ENCODE data around the gene RFNG. TPM values are rescaled to one million over a fixed set of nuclear protein-coding genes. Genes with fewer than 3 reads are reported as not detected.

The RFNG gene
- total RNA-seq, 1 donor from 2014 or later: 72.3 TPM

- DNase-seq (ENCODE audit: low read depth): no peak
- Histone ChIP-seq H3K36me3 (ENCODE audit: control insufficient read depth, insufficient read depth, low read length) (peaks cover 7% of the 10 kb centered on the region), H3K4me3 (ENCODE audit: low read depth, low read length) (no peak overlapping the region), H3K27me3 (ENCODE audit: control insufficient read depth, insufficient read depth, low read length) (no peaks in the 10 kb centered on the region)
- no peak for TF ChIP-seq CTCF (IDR thresholded peaks at IDR 0.05; ENCODE audit: insufficient read depth, low read length, poor library complexity, severe bottlenecking)
These were observed 38.3 kb upstream of the RFNG start for GRCh38 chr17:82089723-82090548.

DNA sequence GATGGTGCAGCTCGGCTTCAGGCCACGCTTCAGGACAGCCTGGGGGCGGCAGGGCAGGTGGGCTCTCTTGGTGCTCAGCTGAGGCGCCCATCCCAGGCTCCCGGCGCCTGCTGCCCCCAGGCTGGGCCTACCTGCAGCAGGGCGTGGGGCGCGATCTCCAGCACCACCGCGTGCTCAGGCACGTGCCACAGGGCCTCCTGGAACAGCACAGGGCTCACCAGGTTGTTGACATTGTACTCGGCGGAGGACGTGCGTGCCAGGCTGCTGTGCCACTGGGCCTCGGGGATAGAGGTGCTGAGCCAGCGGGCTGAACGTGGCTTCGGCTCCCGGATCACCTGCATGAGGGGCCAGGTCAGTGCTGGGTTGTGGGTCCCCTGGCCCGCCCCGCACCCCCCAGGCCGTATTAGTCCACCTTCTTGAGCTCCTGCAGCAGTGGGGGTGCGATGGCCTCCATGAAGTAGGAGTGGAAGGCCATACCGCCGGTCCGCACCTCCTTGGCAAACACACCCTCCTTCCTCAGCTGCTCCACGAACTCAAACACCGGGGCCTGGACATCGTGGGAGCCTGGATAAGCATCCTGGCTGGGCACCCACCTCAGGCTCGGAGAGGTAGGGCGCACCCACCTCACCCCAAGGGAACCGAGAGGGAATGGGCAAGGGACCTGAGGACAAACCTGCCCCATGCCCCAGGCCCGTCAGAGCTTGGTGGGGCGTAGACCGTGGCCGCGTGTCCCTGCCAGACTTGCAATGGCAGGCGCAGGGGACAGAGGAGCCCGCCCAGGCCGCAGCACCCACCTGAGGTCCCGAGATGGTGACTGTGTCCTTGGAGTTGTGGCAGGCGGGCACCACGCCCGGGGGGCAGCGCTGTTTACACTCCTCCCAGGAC is 37.5 kb upstream of the RFNG start:
- no peak overlapping the region for H3K4me3 ChIP-seq (ENCODE audit: low read depth, low read length)
- DNase-seq (ENCODE audit: low read depth): no peak
- peaks cover 7% of the 10 kb centered on the region for H3K36me3 ChIP-seq (ENCODE audit: control insufficient read depth, insufficient read depth, low read length)
- no peaks in the 10 kb centered on the region for H3K27me3 ChIP-seq (ENCODE audit: control insufficient read depth, insufficient read depth, low read length)
- no peak for TF ChIP-seq CTCF (IDR thresholded peaks at IDR 0.05; ENCODE audit: insufficient read depth, low read length, poor library complexity, severe bottlenecking)

- peaks cover 7% of the 10 kb centered on the region for H3K36me3 ChIP-seq (ENCODE audit: control insufficient read depth, insufficient read depth, low read length)
- no peak for TF ChIP-seq CTCF (IDR thresholded peaks at IDR 0.05; ENCODE audit: insufficient read depth, low read length, poor library complexity, severe bottlenecking)
These were observed 36.6 kb upstream of the RFNG start for GRCh38 chr17:82087961-82088837.

DNA sequence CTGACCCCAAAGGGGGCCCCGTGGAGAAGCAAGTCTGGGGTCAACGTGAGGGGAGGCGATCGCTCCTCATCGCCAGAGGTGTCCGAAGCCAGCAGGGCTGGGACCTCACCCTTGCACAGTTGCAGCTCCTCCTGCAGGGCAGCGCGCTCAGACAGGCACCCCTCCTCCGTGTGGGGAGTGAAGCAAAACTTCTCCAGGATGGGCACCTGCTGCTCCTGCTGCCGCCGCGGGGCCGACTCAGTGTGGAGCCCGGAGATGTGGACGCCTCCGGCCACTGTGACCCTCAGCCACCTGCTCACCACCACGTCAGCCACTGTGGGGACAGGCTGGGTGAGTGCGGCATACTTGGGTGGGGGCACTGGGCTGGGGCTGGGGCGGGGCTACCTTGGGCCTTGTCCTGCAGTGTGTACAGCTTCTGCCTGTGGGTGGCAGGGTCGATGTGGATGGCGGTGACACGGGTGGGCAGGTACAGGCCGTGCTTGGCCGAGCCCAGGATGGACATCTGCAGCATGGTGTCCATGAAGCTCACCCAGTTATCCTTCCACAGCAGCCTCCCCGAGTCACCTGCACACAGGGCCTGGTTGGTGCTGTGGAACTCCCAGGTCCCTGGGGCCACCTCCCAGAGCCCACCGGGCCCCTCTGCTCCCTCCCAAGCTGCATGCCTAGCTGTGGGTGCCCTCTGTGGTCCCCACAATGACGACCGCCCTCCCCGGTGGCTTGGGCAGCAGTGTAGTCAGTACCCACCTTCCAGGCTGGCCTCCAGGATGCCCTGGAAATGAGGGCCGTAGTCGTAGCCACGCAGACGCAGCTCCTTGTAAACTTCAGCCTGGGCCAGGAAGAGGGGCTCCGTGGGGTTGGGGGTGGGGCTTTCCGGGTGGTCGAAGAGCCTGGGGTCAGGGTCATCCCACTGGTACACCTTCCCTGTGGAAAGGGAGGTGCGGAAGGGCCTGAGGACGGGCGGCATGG is 35.6 kb upstream of the RFNG start:
- no peaks in the 10 kb centered on the region for H3K27me3 ChIP-seq (ENCODE audit: control insufficient read depth, insufficient read depth, low read length)
- no peak for TF ChIP-seq CTCF (IDR thresholded peaks at IDR 0.05; ENCODE audit: insufficient read depth, low read length, poor library complexity, severe bottlenecking)
- DNase-seq (ENCODE audit: low read depth): no peak
- H3K36me3 ChIP-seq (ENCODE audit: control insufficient read depth, insufficient read depth, low read length): peaks cover 10% of the 10 kb centered on the region
- no peak overlapping the region for H3K4me3 ChIP-seq (ENCODE audit: low read depth, low read length)

More at GRCh38 chr17:82087961-82088837, 36.6 kb upstream of the RFNG start:
- Histone ChIP-seq H3K4me3 (ENCODE audit: low read depth, low read length) (no peak overlapping the region), H3K27me3 (ENCODE audit: control insufficient read depth, insufficient read depth, low read length) (no peaks in the 10 kb centered on the region)
- DNase-seq (ENCODE audit: low read depth): no peak
